Posterior vena cava (tissue), 2 donors: ENCODE data around the gene HYAL3. TPM values are rescaled to one million over a fixed set of nuclear protein-coding genes. Genes with fewer than 3 reads are reported as not detected.
"Not testable (repeated sequence)": the region's sequence is repeated elsewhere in the genome, so short reads cannot be mapped to it uniquely, and the experiment has no call there.

Source experiments
- DNase-seq: peaks from one replicate; pipeline ENCODE4 v3.0.0-alpha.2; 2020; ENCODE audit warnings: low spot score
- intact Hi-C, 2 donors: fragments of 100-400 bp; cut with DNase I; formaldehyde crosslinking; loops; one replicate each; pipeline versions ENCODE4 v1.14.1 to v1.14.2; 2022 to 2023
- total RNA-seq, 2 donors: library from RNA; stranded (reverse); fragmentation: NEBNext Ultra II Directional; extraction: Animal tissue kit (Norgen Biotek cat#: 25700); gene quantifications; one replicate each; pipeline ENCODE4 v1.2.1, GENCODE V29; 2021
- donor health status: DM: yes; HTN: yes; CAD: no.
- donor health status: DM: yes; HTN: yes; CAD: no.

The HYAL3 gene
- total RNA-seq, 2 donors from 2014 or later, result 2.5 to 3.9 TPM

- intact Hi-C loops, result no loop called here
- DNase-seq, result no peak
These were observed 50.8 kb downstream of the HYAL3 start for GRCh38 chr3:50248387-50248786.

GRCh38 chr3:50246517-50246954 lies 52.7 kb downstream of the HYAL3 start:
- intact Hi-C loops, result loop anchor here in 1 of 2 donors (2.0 kb wide), 1 partner anchor 20 kb away; no protein-coding TSS in a partner anchor
- DNase-seq, result peak; percentile 80

- peak; percentile 98 for DNase-seq
- intact Hi-C loops, result loop anchor here in 1 of 2 donors (2.0 kb wide), 1 partner anchor 19 kb away; no protein-coding TSS in a partner anchor
These were observed 53.2 kb downstream of the HYAL3 start for GRCh38 chr3:50245831-50246516.

GRCh38 chr3:50245251-50245745 lies 53.9 kb downstream of the HYAL3 start:
- no peak for DNase-seq
- intact Hi-C loops, result no loop called here

- intact Hi-C loops, DNase-seq: not testable (repeated sequence)
These were observed 54.4 kb downstream of the HYAL3 start for GRCh38 chr3:50244813-50245212.

- intact Hi-C loops, result no loop called here
- no peak for DNase-seq
These were observed 55.7 kb downstream of the HYAL3 start for GRCh38 chr3:50243543-50243895.

GRCh38 chr3:50242851-50243542 lies 56.2 kb downstream of the HYAL3 start:
- DNase-seq, result peak; percentile 93

More at GRCh38 chr3:50242851-50243542, 56.2 kb downstream of the HYAL3 start:
- intact Hi-C loops, result no loop called here

Other genes with a start within 250 kb of the HYAL3 start
- gene RBM5, start 210.5 kb downstream of the HYAL3 start, total RNA-seq, result 100 to 1,000 TPM in 1 of 2 donors, 10 to 100 TPM in 1; 83.5 to 108 TPM
- 10 to 100 TPM; 27.8 to 48.0 TPM for gene SEMA3F, start 144.1 kb downstream of the HYAL3 start, total RNA-seq
- not detected for gene GNAT1, start 107.8 kb downstream of the HYAL3 start, total RNA-seq
- under 1 TPM; 0.37 to 0.62 TPM for gene SLC38A3, start 94.1 kb downstream of the HYAL3 start, total RNA-seq
- 100 to 1,000 TPM; 261 to 265 TPM for gene GNAI2, start 63.2 kb downstream of the HYAL3 start, total RNA-seq
- 10 to 100 TPM; 18.6 to 39.7 TPM for gene SEMA3B, start 30.3 kb downstream of the HYAL3 start, total RNA-seq
- gene LSMEM2, start 20.3 kb downstream of the HYAL3 start, total RNA-seq, result under 1 TPM in 1 of 2 donors, not detected in 1; 0.37 TPM
- 10 to 100 TPM; 47.3 to 53.3 TPM for gene IFRD2, start 7.0 kb downstream of the HYAL3 start, total RNA-seq
- gene NAA80, start within 50 bp of the HYAL3 start, total RNA-seq, result 10 to 100 TPM in 1 of 2 donors, 1 to 10 TPM in 1; 9.1 to 11.1 TPM
- 10 to 100 TPM; 10.6 to 11.7 TPM for gene HYAL1, start 4.2 kb upstream of the HYAL3 start, total RNA-seq
- 100 to 1,000 TPM in 1 of 2 donors, 10 to 100 TPM in 1; 95.2 to 130 TPM for gene HYAL2, start 23.3 kb upstream of the HYAL3 start, total RNA-seq
- 10 to 100 TPM; 19.1 to 22.4 TPM for gene TUSC2, start 28.8 kb upstream of the HYAL3 start, total RNA-seq
- gene RASSF1, start 41.4 kb upstream of the HYAL3 start, total RNA-seq, result 10 to 100 TPM; 31.3 to 40.3 TPM
- under 1 TPM; 0.23 to 0.24 TPM for gene ZMYND10, start 46.3 kb upstream of the HYAL3 start, total RNA-seq
- 10 to 100 TPM; 10.6 to 17.4 TPM for gene NPRL2, start 51.4 kb upstream of the HYAL3 start, total RNA-seq
- 10 to 100 TPM in 1 of 2 donors, 1 to 10 TPM in 1; 7.9 to 10.5 TPM for gene CYB561D2, start 51.5 kb upstream of the HYAL3 start, total RNA-seq
- 10 to 100 TPM; 29.3 TPM for gene TMEM115, start 60.1 kb upstream of the HYAL3 start, total RNA-seq
- gene CACNA2D2, start 204.2 kb upstream of the HYAL3 start, total RNA-seq, result 1 to 10 TPM; 2.0 to 2.6 TPM